HUES6 (cell line): ENCODE results near the gene CAVIN1.

Experiments used
- H3K27ac ChIP-seq: 2 replicates; pipeline ENCODE4 v1.7.0; 2013; ENCODE audit warnings: low read depth, mild to moderate bottlenecking, low read length, inconsistent platforms
- H3K27me3 ChIP-seq: 2 replicates; pipeline ENCODE4 v1.6.1; 2013; ENCODE audit warnings: low read length; ENCODE audit not compliant: control insufficient read depth, insufficient read depth
- H3K36me3 ChIP-seq: 2 replicates; pipeline ENCODE4 v1.6.1; 2013; ENCODE audit warnings: low read length; ENCODE audit not compliant: control insufficient read depth, insufficient read depth
- H3K4me1 ChIP-seq: 2 replicates; pipeline ENCODE4 v1.6.1; 2013; ENCODE audit warnings: low read length; ENCODE audit not compliant: control insufficient read depth, insufficient read depth
- H3K4me3 ChIP-seq: 2 replicates; pipeline ENCODE4 v1.5.1; 2013; ENCODE audit warnings: low read depth, low read length
- H3K9ac ChIP-seq: one replicate; pipeline ENCODE4 v1.6.1; 2013; ENCODE audit warnings: mild to moderate bottlenecking, low read length
- H3K9me3 ChIP-seq: 2 replicates; pipeline ENCODE4 v1.6.1; 2013; ENCODE audit warnings: low read depth, low read length; ENCODE audit not compliant: control insufficient read depth, insufficient read depth

Gene CAVIN1, protein sequence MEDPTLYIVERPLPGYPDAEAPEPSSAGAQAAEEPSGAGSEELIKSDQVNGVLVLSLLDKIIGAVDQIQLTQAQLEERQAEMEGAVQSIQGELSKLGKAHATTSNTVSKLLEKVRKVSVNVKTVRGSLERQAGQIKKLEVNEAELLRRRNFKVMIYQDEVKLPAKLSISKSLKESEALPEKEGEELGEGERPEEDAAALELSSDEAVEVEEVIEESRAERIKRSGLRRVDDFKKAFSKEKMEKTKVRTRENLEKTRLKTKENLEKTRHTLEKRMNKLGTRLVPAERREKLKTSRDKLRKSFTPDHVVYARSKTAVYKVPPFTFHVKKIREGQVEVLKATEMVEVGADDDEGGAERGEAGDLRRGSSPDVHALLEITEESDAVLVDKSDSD

DNA sequence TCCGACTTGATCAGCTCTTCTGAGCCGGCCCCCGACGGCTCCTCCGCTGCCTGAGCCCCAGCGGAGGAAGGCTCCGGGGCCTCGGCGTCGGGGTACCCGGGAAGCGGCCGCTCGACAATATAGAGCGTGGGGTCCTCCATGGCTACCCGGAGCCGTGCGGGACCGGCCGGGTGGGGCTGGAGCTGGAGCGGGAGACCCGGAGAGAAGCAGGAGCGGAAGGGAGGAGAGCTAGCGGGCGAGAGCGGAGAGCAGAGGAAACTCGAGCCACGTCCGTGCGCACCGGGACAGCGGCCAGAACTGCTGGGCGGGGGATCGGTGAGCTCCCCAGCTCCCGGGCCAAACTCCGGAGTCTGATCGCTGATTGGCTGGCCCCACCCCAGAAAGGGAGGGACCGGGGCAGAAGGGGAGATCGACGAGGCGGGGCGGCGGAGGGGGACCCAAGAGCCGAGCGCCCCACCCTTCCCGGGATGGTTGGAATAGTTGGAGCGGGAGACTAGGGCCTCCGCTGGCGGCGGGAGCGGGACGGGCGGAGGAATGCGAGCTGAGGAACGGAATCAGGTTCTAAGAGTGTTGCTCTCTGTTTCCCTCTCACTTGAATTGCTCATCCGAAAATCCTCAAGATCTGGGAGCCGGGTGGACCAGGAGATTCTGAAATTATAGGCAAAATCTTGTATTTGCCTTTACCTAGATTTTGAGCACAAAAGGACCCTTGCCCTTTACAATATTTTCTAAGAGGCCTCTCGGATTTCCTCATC lies at the start of gene CAVIN1:
Gene CAVIN1, minus strand, starts transcription at position 299 of the 755 bp plus-strand sequence. Its CDS starts 159 bp downstream, at position 140.
- peaks cover 27% of the 10 kb centered on the region for H3K4me1 ChIP-seq
- peaks cover 35% of the 10 kb centered on the region for H3K27me3 ChIP-seq
- no peaks in the 10 kb centered on the region for H3K9me3 ChIP-seq
- H3K36me3 ChIP-seq = no peaks in the 10 kb centered on the region
- H3K9ac ChIP-seq = peak within 1 kb of the TSS; percentile 87
- peak within 1 kb of the TSS; percentile 94 for H3K4me3 ChIP-seq
- peak within 1 kb of the TSS; percentile 68; the same call in 1 of the 2 replicates for H3K27ac ChIP-seq

GRCh38 chr17:42467889-42468288 lies 44.8 kb upstream of the CAVIN1 start:
- H3K4me1 ChIP-seq = no peaks in the 10 kb centered on the region
- peaks cover 57% of the 10 kb centered on the region for H3K36me3 ChIP-seq
- no peaks in the 10 kb centered on the region for H3K27me3 ChIP-seq
- H3K9ac ChIP-seq = no peak overlapping the region
- H3K9me3 ChIP-seq = no peaks in the 10 kb centered on the region
- H3K27ac ChIP-seq = no peak overlapping the region
- H3K4me3 ChIP-seq = no peak overlapping the region

GRCh38 chr17:42463976-42464400 lies 40.9 kb upstream of the CAVIN1 start:
- H3K4me3 ChIP-seq = no peak overlapping the region
- H3K36me3 ChIP-seq = peaks cover 41% of the 10 kb centered on the region
- H3K4me1 ChIP-seq = peaks cover 13% of the 10 kb centered on the region
- no peaks in the 10 kb centered on the region for H3K9me3 ChIP-seq
- H3K27me3 ChIP-seq = no peaks in the 10 kb centered on the region
- no peak overlapping the region for H3K27ac ChIP-seq
- no peak overlapping the region for H3K9ac ChIP-seq

GRCh38 chr17:42460371-42460770 lies 37.3 kb upstream of the CAVIN1 start:
- Histone ChIP-seq H3K4me3 (peak overlapping the region; percentile 82; the same call in 1 of the 2 replicates), H3K9me3 (no peaks in the 10 kb centered on the region), H3K4me1 (peaks cover 18% of the 10 kb centered on the region), H3K27ac (no peak overlapping the region), H3K27me3 (no peaks in the 10 kb centered on the region), H3K36me3 (peaks cover 20% of the 10 kb centered on the region), H3K9ac (no peak overlapping the region)

DNA sequence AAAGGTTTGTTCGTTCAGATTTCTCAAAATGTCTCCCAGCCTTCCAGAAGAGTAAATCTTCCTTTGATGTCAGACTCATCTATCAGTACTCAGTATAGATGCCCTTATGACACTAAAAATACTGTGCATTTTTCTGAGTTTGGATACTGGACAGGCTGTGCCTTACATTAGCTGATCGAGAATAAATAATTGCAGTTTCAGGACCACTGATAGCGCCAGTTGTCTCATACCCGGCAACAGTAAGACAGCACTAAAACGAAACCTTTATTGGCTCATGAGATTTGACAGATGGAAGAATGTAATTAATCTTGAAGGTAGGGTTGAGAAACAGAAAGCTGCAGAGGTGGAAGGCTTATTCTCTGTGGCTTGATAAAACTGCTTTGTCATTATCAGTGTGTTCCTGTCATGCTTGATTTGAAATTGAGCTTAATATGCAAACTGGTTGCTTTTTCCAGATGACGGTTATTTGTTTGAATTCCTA lies 36.8 kb upstream of the CAVIN1 start:
- Histone ChIP-seq H3K9ac (no peak overlapping the region), H3K36me3 (peaks cover 20% of the 10 kb centered on the region), H3K27ac (no peak overlapping the region), H3K27me3 (no peaks in the 10 kb centered on the region), H3K4me3 (peak overlapping the region; percentile 82), H3K9me3 (no peaks in the 10 kb centered on the region), H3K4me1 (peaks cover 18% of the 10 kb centered on the region)

DNA sequence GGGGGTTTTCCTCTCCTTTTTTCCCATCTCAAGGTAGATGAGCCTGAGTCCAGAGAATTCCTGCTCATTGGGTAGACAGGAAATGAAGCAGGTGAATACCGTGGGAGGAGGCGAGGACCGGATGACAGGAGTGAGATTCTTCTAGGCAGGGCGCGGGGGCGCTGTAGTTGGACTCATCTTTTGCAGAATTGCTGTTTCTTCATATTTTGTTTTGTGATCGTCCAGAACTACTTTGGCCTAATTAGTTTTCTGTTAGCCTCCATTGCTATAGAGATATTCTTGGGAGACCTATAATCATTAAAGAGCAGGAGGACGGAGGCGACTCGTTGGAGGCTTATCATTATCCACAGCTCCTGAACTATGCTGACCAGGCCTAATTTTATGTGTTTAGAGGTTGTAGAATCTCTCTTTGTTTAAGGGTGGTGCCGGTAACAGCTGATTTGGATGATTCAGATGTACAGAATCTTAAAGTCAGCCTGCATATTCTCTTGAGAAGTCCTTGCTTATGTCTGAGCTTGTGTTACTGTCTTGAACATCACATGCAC lies 36.3 kb upstream of the CAVIN1 start:
- peak overlapping the region; percentile 56 for H3K9ac ChIP-seq
- H3K27ac ChIP-seq = no peak overlapping the region
- H3K4me3 ChIP-seq = peak overlapping the region; percentile 82
- H3K27me3 ChIP-seq = no peaks in the 10 kb centered on the region
- H3K36me3 ChIP-seq = peaks cover 17% of the 10 kb centered on the region
- H3K4me1 ChIP-seq = peaks cover 18% of the 10 kb centered on the region
- no peaks in the 10 kb centered on the region for H3K9me3 ChIP-seq

DNA sequence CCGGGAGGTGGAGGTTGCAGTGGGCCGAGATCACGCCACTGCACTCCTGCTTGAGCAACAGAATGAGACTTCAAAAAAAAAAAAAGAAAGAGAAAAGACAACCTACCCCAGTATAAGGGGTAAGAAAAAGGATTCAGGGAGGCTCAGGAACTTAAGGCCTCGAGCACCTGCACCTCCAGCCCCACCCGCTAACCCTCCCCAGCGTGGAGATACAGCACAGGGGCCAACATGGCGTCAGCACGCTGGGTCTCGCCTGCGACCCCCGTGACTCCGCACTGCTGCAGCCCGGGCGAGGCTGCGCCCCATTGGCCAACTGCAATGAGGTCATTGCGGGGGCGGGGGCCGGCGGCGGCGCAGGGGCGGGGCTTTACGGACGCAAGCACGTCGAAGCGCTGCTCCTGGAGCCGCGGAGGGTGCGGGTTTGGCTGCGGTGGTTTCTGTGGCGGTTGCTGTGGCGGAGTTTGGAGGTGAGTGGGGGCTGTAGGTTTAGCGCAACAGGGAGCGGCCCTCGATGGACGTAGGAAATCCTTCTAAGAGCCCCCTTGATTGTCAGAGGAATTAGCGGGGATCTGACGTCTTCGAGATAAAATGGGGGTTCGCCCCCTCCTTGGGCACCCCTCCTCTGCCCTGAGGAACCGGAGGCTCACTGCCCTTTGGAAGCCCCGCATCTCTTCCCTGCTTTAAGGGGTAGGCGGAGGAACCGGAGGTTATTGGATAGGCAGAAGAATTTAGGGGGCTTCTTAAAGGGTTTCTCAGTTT lies 35.6 kb upstream of the CAVIN1 start, which contains the start of gene ATP6V0A1:
Gene ATP6V0A1, plus strand, starts transcription at position 382 of the 759 bp plus-strand sequence. CDS start 2,017 bp downstream, outside the sequence.
- H3K4me3 ChIP-seq = peak within 1 kb of the TSS; percentile 82
- H3K9me3 ChIP-seq = no peaks in the 10 kb centered on the region
- peak within 1 kb of the TSS; percentile 56 for H3K9ac ChIP-seq
- peaks cover 18% of the 10 kb centered on the region for H3K4me1 ChIP-seq
- peaks cover 12% of the 10 kb centered on the region for H3K36me3 ChIP-seq
- H3K27ac ChIP-seq = 0 out of 2 replicates have a peak within 1 kb of the TSS, but pooled peaks have one; percentile 42
- H3K27me3 ChIP-seq = no peaks in the 10 kb centered on the region

DNA sequence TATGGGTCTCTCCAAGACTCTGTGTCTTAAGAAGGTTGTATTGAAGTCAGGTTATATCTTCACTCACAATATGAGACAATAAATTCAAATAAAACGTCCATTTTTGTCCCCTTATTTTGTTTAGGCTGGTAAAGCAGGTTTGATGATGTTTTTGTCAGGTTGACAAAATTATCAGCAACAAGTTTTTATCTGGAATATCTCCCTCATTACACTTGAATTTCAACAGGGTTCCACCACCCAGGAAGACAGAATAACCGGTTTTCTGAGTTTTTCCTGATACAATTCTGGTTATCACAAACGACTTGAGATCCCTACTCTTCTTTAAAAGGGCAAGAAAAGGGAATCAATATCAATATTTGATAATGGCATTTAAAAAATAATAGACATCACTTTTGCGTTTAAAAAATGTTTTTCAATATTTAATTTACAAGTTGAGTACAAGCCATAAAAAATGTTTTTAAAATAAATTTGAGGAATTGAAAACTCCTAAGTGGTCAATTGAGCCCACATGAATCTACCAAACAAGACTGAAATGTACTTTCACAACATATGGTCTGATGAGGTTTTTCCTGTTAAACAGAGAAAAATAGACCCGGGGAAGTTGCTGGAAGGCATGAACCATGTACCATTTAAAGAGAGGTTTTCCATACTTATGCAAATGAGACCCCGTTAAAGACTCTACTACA lies 34.2 kb upstream of the CAVIN1 start:
- peaks cover 18% of the 10 kb centered on the region for H3K4me1 ChIP-seq
- no peaks in the 10 kb centered on the region for H3K27me3 ChIP-seq
- no peaks in the 10 kb centered on the region for H3K9me3 ChIP-seq
- H3K4me3 ChIP-seq = no peak overlapping the region
- no peak overlapping the region for H3K27ac ChIP-seq
- H3K9ac ChIP-seq = no peak overlapping the region
- H3K36me3 ChIP-seq = peaks cover 7% of the 10 kb centered on the region

GRCh38 chr17:42456223-42457106 lies 33.4 kb upstream of the CAVIN1 start:
- Histone ChIP-seq H3K9ac (no peak overlapping the region), H3K27me3 (no peaks in the 10 kb centered on the region), H3K4me1 (peaks cover 18% of the 10 kb centered on the region), H3K4me3 (no peak overlapping the region), H3K36me3 (peaks cover 4% of the 10 kb centered on the region), H3K9me3 (no peaks in the 10 kb centered on the region), H3K27ac (no peak overlapping the region)
